Endothelial cell of umbilical vein (primary cell): Measurements from ENCODE around the gene SMARCA4.

Source experiments
- GATA2 ChIP-seq: IDR thresholded peaks from 2 replicates; pipeline ENCODE4 v1.7.0; 2011; ENCODE audit warnings: low read depth, mild to moderate bottlenecking, moderate library complexity, mixed read lengths, low read length; ENCODE audit not compliant: insufficient read length, insufficient read depth
- JUN ChIP-seq: IDR thresholded peaks from 2 replicates; pipeline ENCODE4 v1.6.1; 2011; ENCODE audit warnings: borderline replicate concordance, low read depth; ENCODE audit not compliant: insufficient read length, insufficient read depth
- POLR2A ChIP-seq: IDR thresholded peaks from 2 replicates; pipeline ENCODE4 v1.6.1; 2012; ENCODE audit warnings: low read depth, mild to moderate bottlenecking, control low read depth, low read length
- POLR2AphosphoS5 ChIP-seq: IDR thresholded peaks from 2 replicates; pipeline ENCODE4 v1.6.1; 2012; ENCODE audit warnings: low read depth, mild to moderate bottlenecking, control low read depth, low read length, moderate library complexity; ENCODE audit not compliant: insufficient read depth
- TF ChIP-seq, protein P1 (sequence below), 2 donors: IDR thresholded peaks; 1 replicate in 1 of 2; 2 replicates in 1 of 2; pipeline ENCODE4 v1.5.1; 2011; ENCODE audit warnings: low read length in 2 of 2, mild to moderate bottlenecking in 2 of 2, moderate library complexity in 2 of 2, control low read depth in 1 of 2, inconsistent platforms in 1 of 2, low read depth in 1 of 2; ENCODE audit not compliant: insufficient read depth in 1 of 2; ENCODE audit errors: extremely low read depth in 1 of 2
- TF ChIP-seq, protein P2 (sequence below): IDR thresholded peaks from 2 replicates; pipeline ENCODE4 v1.6.1; 2011; ENCODE audit not compliant: insufficient read depth, insufficient read length

- TF ChIP-seq, protein P1, sequence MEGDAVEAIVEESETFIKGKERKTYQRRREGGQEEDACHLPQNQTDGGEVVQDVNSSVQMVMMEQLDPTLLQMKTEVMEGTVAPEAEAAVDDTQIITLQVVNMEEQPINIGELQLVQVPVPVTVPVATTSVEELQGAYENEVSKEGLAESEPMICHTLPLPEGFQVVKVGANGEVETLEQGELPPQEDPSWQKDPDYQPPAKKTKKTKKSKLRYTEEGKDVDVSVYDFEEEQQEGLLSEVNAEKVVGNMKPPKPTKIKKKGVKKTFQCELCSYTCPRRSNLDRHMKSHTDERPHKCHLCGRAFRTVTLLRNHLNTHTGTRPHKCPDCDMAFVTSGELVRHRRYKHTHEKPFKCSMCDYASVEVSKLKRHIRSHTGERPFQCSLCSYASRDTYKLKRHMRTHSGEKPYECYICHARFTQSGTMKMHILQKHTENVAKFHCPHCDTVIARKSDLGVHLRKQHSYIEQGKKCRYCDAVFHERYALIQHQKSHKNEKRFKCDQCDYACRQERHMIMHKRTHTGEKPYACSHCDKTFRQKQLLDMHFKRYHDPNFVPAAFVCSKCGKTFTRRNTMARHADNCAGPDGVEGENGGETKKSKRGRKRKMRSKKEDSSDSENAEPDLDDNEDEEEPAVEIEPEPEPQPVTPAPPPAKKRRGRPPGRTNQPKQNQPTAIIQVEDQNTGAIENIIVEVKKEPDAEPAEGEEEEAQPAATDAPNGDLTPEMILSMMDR (IDR thresholded peaks at IDR 0.05; ENCODE audit: extremely low read depth in 1 of 2, insufficient read depth in 1 of 2, low read depth in 1 of 2, low read length in 2 of 2): no peak
- TF ChIP-seq POLR2A (no peak), POLR2AphosphoS5 (no peak), GATA2 (no peak), JUN (no peak)
- TF ChIP-seq, protein P2, sequence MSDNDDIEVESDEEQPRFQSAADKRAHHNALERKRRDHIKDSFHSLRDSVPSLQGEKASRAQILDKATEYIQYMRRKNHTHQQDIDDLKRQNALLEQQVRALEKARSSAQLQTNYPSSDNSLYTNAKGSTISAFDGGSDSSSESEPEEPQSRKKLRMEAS: no peak
These were observed 60.3 kb downstream of the SMARCA4 start for GRCh38 chr19:11020982-11021759.
